GM19452 (cell line): ENCODE results near the gene SLC52A3.
"Not testable (repeated sequence)": the region's sequence is repeated elsewhere in the genome, so short reads cannot be mapped to it uniquely, and the experiment has no call there.

Experiments used
- ATAC-seq: cut with Tn5 transposase; IDR thresholded peaks from one replicate; pipeline ENCODE4 v1.9.1; 2021; ENCODE audit not compliant: unreplicated experiment

The SLC52A3 gene

DNA sequence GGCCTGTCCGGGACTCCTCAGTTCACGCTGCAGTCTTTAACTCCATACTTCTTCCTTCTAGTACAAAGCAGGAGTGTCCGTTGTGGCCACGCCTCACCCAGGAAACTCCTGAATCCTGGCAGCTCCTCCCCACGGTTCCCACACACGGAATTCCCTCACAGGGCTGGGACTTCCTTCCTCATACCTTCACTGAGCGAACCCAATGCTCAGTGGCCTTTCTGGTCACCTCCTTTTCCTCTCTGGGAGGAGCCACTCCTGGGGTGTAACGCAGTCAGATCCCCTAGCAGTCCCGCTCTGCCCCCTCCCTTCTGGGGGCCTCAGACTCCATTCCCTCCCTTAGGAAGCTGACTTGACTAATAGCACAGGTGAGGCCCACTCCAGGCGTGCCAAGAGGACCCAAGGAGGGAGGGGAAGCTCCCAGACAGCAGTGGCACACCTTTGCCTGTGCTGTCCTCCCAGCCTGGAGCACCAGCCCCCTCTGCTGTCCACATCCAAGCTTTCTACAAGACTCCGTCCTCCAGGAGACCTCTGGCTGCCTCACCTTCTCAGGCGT is at the start of gene SLC52A3:
SLC52A3 (minus strand) TSS at position 75 of the 553 bp plus-strand sequence. CDS start 2,726 bp downstream, outside the sequence.
- ATAC-seq: no peak

DNA sequence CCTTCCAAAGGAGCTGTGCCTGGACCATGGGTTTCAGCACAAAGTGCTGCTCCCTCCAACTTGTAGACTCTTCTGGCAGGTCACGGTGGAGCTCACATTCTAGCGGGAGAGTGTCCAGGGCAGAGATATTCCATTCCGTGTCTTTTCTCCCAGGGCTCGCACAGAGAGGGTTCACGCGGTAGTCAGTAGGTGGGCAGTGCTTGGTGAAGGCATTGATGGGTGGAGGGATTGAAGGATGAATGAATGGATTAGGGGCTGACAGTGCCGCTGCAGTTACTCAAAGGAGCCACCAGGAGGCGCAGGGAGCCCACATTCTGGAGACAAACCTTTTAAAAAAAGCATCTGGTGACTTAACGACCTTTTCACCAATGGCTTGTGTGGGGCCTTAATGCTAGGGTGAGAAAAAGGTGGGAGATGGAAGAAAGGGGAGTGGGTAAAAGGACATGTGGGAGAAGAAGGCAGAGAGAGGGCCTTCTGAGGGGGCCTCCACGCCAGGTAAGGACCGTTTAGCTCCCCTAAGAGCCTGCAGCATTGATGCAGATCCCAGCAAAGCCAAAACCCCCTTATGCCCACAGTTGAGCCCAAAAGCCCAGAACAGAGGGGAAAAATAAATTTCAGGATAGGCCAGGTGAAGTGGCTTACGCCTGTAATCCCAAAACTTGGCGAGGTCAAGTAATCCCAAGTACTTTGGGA is 47.8 kb upstream of the SLC52A3 start:
- ATAC-seq: no peak

- no peak for ATAC-seq
These were observed 46.9 kb upstream of the SLC52A3 start for GRCh38 chr20:815226-815625.

DNA sequence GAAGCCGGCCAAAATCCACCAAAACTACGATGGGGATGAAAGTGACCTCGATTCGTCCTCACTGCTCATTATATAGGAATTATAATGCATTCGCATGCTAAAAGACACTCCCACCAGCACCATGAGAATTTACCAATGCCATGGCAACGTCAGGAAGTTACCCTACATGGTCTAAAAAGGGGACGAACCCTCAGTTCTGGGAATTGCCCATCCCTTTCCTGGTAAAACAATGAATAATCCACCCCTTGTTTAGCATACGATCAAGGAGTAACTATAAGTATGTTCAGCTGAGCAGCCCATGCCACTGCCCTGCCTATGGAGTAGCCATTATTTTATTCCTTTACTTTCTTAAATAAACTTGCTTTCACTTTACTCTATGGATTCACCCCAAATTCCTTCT is 45.1 kb upstream of the SLC52A3 start:
- no peak for ATAC-seq

GRCh38 chr20:812435-812814 is 44.1 kb upstream of the SLC52A3 start:
- not testable (repeated sequence) for ATAC-seq

GRCh38 chr20:811776-812434 is 43.6 kb upstream of the SLC52A3 start:
- ATAC-seq: not testable (repeated sequence)

- no peak for ATAC-seq
These were observed 37.4 kb upstream of the SLC52A3 start for GRCh38 chr20:805713-806112.

DNA sequence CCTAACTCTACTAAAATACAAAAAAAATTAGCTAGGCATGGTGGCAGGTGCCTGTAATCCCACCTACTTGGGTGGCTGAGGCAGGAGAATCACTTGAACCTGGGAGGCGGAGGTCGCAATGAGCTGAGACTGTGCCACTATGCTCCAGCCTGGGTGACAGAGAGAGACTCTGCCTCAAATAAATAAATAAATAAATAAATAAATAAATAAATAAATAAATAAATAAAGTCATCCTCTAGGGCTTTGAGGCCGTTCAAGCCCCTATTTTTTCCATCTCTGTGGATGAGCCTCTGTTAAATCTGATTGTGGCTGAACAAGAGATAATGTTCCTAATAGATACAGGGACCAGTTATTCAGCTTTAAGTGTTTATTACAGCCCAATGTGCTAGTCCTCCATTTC is 33.4 kb upstream of the SLC52A3 start:
- no peak for ATAC-seq

GRCh38 chr20:800026-800425 is 31.7 kb upstream of the SLC52A3 start:
- ATAC-seq: not testable (repeated sequence)

DNA sequence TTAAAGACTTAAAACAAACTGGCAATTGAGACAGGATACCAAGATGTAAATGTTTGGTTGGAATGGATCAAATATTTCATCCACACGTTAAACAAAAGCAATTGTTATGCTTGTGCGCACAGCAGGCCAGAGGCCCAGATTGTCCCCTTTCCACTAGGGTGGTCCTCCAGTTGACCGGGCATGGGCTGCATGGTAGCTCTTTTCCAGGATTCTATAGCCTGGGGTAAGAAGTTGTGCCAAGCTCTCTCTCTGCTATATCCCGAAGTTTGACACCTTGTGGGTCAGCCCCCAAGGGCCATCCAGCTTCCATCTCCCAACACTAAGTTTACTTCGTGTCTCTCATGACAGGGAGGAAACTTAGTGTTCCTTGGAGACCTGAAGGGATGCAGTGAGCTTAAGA is 30.4 kb upstream of the SLC52A3 start:
- ATAC-seq: not testable (repeated sequence)

GRCh38 chr20:796921-797320 is 28.6 kb upstream of the SLC52A3 start:
- ATAC-seq: no peak

DNA sequence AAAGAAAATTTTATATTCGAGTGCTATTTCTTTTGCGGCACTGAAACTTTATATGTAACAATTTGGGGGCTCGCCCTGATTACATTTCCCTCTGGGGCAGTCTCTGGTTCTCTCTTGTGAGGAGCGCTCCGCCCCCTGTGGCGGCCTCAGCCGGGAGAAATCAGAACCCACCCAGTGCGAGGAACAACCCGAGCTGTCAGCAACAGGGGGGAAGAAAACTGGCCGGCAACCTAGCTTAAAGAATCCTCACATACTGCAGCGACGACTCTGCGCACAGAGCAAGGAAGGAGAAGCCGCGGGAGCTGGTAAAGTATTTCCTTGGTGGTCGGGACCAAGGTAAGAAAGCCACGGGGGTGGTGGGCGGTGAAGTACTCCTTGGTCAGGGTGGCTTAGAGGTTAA is 23.9 kb upstream of the SLC52A3 start:
- ATAC-seq: no peak

GRCh38 chr20:791056-791455 is 22.8 kb upstream of the SLC52A3 start:
- no peak for ATAC-seq

DNA sequence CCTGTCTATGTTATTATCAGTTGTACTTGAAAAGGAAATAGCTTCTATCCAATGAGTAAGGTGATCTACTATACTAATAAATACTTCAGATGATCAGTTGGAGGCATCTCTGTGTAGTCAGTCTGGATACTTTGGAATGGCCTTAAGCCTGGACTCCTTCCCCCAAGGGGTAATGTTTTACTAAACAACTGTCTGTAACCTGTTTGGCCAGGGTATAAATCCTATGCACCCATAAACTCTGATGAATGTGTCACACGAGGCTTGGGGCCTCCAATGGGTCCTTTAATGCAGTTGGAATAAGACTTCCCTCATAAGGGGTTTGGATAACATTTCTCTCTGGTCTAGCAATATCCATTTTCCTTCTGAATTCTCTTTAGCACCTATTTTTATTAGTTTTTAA is 19.5 kb upstream of the SLC52A3 start:
- no peak for ATAC-seq

- ATAC-seq: no peak
These were observed 11.5 kb upstream of the SLC52A3 start for GRCh38 chr20:779771-780170.

DNA sequence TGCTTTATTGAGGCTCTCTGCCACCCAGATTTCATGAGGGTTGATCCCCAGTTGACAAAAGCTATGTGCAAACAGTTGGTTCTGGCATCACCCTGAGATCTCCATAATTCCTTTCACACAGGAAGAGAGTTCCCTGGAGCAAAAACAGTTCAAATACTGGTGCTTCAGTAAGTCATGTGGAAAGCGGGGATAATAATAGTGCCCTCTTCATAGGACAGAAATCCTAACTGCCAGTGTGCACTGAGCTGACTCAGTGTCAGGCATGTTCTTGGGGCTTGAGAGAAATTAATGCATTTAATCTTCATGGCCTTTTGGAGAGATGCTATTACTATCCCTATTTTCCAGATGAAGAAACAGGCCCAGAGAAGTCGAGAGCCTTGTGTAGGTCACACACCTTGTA is 7.9 kb upstream of the SLC52A3 start:
- ATAC-seq: no peak

DNA sequence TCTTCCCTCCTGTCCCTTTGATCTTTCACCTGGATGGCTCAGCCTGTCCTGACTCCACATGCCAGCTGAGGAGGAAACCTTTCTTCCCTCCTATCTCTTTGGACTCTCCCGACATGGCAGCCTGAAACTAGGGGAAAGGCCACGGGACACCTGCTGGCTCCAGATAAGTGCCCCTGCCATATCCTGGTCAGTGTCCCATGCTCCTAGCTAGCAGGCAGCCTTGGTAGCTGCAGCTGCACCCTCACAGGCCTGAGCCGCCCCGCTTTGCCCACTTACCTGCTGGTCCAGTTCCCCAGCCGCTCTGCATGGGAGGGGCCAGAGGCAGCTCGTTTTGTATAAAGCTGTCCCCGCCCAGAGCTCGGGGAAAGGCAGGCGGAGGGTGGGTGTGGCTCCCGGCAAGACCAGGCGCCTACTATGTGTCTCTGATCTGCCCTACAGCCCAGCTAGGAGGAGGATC is 7.4 kb upstream of the SLC52A3 start:
- no peak for ATAC-seq

- ATAC-seq: no peak
These were observed 6.4 kb upstream of the SLC52A3 start for GRCh38 chr20:774660-775057.

DNA sequence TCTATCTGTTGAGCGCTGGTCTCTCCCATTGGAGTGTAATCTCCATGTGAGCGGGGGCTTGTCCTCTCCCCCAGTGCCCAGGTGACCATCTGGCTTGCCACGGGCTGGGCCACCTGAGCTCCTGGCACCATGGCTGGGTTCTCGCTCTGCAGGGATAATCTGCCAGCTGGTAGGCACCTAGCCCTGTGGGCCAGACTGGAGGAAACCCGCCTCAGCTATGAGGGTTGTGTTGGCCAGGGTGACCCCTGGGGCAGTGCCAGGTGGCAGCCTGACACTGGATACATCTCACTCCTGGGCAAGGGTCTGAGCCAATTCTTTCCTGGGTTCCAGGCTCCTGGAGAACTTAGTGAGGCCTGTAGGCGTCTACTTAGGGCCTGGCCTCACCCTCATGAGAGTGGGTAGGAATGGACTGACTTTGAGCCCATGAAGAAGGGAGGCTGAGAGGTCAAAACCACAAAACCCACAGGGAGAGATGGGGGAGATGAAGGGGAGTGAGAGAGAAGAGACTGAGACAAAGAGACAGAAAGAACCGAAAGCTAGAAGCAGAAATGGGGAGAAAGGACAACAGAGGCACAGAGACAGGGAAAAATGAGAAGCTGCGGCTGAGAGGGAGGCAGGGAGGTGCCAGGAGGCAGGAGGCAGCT is 5.8 kb upstream of the SLC52A3 start:
- ATAC-seq: no peak

GRCh38 chr20:772806-773205 is 4.5 kb upstream of the SLC52A3 start:
- no peak for ATAC-seq

GRCh38 chr20:771741-772464 is 3.6 kb upstream of the SLC52A3 start:
- ATAC-seq: no peak
